Transverse colon (tissue), 4 donors: ENCODE results near the gene FCHSD2. TPM values are rescaled to one million over a fixed set of nuclear protein-coding genes. Genes with fewer than 3 reads are reported as not detected.

Source experiments
- DNase-seq: peaks from one replicate; pipeline ENCODE4 v3.0.0-alpha.2; 2019
- H3K27ac ChIP-seq, 4 donors: fragments of 200-600 bp; sonication (generic); 2 replicates each; pipeline ENCODE4 v1.5.1; 2016 to 2018; ENCODE audit warnings: inconsistent platforms in 4 of 4
- H3K27me3 ChIP-seq: fragments of 200-600 bp; sonication (generic); 2 replicates; pipeline ENCODE4 v1.5.1; 2017; ENCODE audit warnings: inconsistent platforms
- H3K36me3 ChIP-seq, 4 donors: fragments of 200-600 bp; sonication (generic); 2 replicates each; pipeline ENCODE4 v1.5.1; 2017 to 2019; ENCODE audit warnings: inconsistent platforms in 4 of 4
- H3K4me1 ChIP-seq, 4 donors: fragments of 200-600 bp; sonication (generic); 2 replicates each; pipeline ENCODE4 v1.5.1; 2017 to 2020; ENCODE audit warnings: inconsistent platforms in 4 of 4
- H3K4me3 ChIP-seq, 4 donors: fragments of 200-600 bp; sonication (generic); 1 replicate in 1 of 4; 2 replicates in 3 of 4; pipeline versions ENCODE4 v1.5.1 to v1.6.1; 2017 to 2019; ENCODE audit warnings: inconsistent platforms in 4 of 4
- H3K9me3 ChIP-seq, 2 donors: fragments of 200-600 bp; sonication (generic); 2 replicates each; pipeline ENCODE4 v1.5.1; 2017 to 2019; ENCODE audit warnings: inconsistent platforms in 2 of 2
- EP300 ChIP-seq: sonication (generic); formaldehyde crosslinking; IDR thresholded peaks from one replicate; pipeline ENCODE4 v1.6.1; 2017; ENCODE audit warnings: antibody characterized with exemption, low read depth
- POLR2A ChIP-seq: fragments of 450-650 bp; IDR thresholded peaks from one replicate; pipeline ENCODE4 v1.6.1; 2016; ENCODE audit warnings: antibody characterized with exemption, mild to moderate bottlenecking, moderate library complexity
- POLR2AphosphoS5 ChIP-seq, 3 donors: sonication (generic); formaldehyde crosslinking; IDR thresholded peaks; one replicate each; pipeline ENCODE4 v1.6.1; 2016; ENCODE audit warnings: antibody characterized with exemption in 3 of 3
- WGBS, 2 donors: methylation state at CpG; one replicate each; pipeline ENCODE4 v1.1.5; 2018; ENCODE audit warnings: low coverage in 1 of 2; 5-methylcytosine and 5-hydroxymethylcytosine counted together
- in situ Hi-C, 4 donors: fragments of 200-750 bp; cut with MboI; loops; one replicate each; pipeline versions ENCODE4 v1.15.0 to v1.15.1; 2017; ENCODE audit warnings: low sequenced_read_pairs in 3 of 4, low pct_ligation_motif_present in 1 of 4, low pct_unique_long_range_greater_than_20kb in 1 of 4
- intact Hi-C: fragments of 100-400 bp; cut with DNase I; formaldehyde crosslinking; loops from one replicate; pipeline ENCODE4 v1.15.1; 2023; ENCODE audit warnings: low total_unique reads
- total RNA-seq, 4 donors: library from RNA; depleted of rRNA; stranded (reverse); fragments of >200 nt; gene quantifications; one replicate each; pipeline ENCODE4 v1.1.0, GENCODE V29; 2016
- TF ChIP-seq, protein P1 (sequence below), 5 experiments: fragments of 200-600 bp in 3 of 5; fragments of 450-650 bp in 2 of 5; sonication (generic) in 3 of 5; IDR thresholded peaks; 1 replicate in 2 of 5; 2 replicates in 3 of 5; pipeline ENCODE4 v1.5.1; 2016 to 2017; ENCODE audit warnings: antibody characterized with exemption in 5 of 5, inconsistent platforms in 3 of 5, mild to moderate bottlenecking in 2 of 5, moderate library complexity in 1 of 5

FCHSD2 gene
- total RNA-seq, 4 donors from 2014 or later: 9.1 to 15.9 (median 15.0) TPM

DNA sequence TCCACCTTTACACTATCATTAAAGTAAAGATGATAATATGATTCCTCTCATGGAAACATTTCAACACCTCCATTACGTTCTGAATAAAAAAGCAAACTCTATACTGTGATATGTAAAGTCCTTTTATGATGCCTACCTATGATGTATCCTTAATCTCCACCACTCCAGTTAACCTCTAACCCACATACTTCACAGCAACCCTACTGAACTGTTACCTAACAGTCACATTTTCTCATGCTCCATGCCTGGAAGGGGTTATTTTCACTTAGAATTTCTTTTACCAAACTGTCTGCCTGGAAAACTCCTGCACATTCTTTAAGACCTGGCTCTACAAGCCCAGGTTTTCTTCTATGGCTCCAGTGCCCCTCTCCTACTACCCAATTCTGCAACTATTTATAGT lies 129.1 kb downstream of the FCHSD2 start:
- Histone ChIP-seq H3K9me3 (peaks cover 9 to 12% of the 10 kb centered on the region in 2 donors), H3K27me3 (no peaks in the 10 kb centered on the region), H3K4me1 (no peaks in the 10 kb centered on the region), H3K27ac (no peak overlapping the region), H3K4me3 (no peak overlapping the region), H3K36me3 (no peaks in the 10 kb centered on the region)
- in situ Hi-C loops: no loop called here
- intact Hi-C loops: loop anchor here (10.0 kb wide), 1 partner anchor 1212 kb away; no protein-coding TSS in a partner anchor
- no peak for DNase-seq
- no peak for TF ChIP-seq EP300
- TF ChIP-seq, protein P1, sequence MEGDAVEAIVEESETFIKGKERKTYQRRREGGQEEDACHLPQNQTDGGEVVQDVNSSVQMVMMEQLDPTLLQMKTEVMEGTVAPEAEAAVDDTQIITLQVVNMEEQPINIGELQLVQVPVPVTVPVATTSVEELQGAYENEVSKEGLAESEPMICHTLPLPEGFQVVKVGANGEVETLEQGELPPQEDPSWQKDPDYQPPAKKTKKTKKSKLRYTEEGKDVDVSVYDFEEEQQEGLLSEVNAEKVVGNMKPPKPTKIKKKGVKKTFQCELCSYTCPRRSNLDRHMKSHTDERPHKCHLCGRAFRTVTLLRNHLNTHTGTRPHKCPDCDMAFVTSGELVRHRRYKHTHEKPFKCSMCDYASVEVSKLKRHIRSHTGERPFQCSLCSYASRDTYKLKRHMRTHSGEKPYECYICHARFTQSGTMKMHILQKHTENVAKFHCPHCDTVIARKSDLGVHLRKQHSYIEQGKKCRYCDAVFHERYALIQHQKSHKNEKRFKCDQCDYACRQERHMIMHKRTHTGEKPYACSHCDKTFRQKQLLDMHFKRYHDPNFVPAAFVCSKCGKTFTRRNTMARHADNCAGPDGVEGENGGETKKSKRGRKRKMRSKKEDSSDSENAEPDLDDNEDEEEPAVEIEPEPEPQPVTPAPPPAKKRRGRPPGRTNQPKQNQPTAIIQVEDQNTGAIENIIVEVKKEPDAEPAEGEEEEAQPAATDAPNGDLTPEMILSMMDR (IDR thresholded peaks at IDR 0.05): no peak
- TF ChIP-seq POLR2AphosphoS5 (IDR thresholded peaks at IDR 0.05): no peak
- no peak for TF ChIP-seq POLR2A
- 57 to 65% methylated on average over 1 of the region's 1 CpG for WGBS, 2 donors

DNA sequence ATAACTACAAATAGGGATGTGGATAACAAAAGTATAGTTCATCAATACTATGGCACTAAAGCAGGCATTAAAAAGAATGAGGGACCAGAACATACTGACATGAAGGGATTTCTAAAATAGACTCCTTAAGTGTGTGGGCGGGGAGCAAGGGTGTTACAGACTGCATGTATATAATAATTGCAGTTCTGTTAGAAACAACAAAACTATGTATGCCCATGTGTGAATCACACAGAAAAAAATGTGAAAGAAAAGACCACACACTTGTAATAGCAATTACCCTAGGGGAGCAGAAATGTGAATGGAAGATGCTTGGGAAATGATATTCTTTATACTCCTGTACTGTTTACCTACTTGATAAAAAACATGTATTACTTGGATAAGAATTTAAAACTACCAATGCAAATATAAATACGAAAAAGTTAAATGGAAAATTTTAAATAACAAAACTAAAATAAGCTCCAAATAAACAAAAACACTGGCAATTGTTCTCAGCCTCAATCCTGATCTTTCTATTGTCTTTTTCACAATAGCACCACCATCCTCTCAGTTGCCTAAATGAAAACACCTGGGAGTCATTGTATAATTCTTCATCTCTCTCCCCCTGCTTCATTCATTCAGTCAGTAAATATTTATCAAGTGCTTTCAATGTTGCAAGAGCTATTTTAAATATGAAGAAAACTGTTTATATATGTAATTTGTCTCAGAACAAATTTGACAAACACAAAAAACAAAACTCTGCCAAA lies 129.8 kb downstream of the FCHSD2 start:
- intact Hi-C loops: loop anchor here (10.0 kb wide), 1 partner anchor 1213 kb away; no protein-coding TSS in a partner anchor

DNA sequence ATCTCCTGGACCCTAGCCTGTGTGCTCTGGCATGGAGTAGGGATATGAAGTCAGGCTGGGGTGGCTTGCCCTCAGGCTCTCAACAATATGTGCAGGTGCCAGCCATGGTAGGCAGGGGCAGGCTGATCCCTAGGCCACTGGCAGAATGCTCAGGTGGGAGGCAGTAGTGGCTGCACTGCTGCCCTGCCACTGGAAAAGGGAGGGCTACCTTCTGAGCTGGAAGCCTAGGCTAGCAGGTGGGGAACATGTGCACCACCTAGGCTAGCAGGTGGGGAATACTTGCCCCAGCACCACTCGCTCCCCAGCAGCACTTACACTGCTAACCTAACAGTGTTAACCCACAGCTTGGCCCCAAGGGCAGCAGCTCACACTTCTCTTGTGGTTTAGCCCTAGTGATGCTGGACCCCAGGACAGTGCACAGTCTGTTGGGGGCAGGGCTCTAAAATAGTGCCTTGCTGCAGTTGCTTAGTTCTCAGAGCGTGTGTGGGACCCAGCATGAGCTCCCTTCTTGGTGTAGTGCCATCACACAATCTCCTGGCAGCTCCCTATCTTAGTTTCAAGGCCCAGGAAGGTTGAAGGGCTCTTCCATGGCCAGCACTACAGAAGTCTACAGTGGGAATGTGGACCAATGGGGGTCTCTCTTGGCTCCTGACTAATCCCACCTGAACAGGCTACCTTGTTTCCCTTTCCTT lies 130.8 kb downstream of the FCHSD2 start:
- 96% methylated on average over 2 of the region's 2 CpGs; no CpG with 5 or more reads in 1 of the 2 donors for WGBS, 2 donors
- H3K9me3 ChIP-seq: peaks cover 9 to 12% of the 10 kb centered on the region in 2 donors
- no peak overlapping the region for H3K27ac ChIP-seq
- no peak overlapping the region for H3K4me3 ChIP-seq
- no peaks in the 10 kb centered on the region for H3K4me1 ChIP-seq
- TF ChIP-seq EP300 (no peak), POLR2A (no peak), POLR2AphosphoS5 (IDR thresholded peaks at IDR 0.05) (no peak)
- TF ChIP-seq, protein P1 (IDR thresholded peaks at IDR 0.05): no peak
- intact Hi-C loops: loop anchor here (10.0 kb wide), 1 partner anchor 1214 kb away; no protein-coding TSS in a partner anchor
- in situ Hi-C loops: no loop called here
- no peak for DNase-seq
- no peaks in the 10 kb centered on the region for H3K36me3 ChIP-seq
- no peaks in the 10 kb centered on the region for H3K27me3 ChIP-seq

More for the DNA sequence above, 129.8 kb downstream of the FCHSD2 start:
- Histone ChIP-seq H3K9me3 (peaks cover 9 to 12% of the 10 kb centered on the region in 2 donors), H3K27me3 (no peaks in the 10 kb centered on the region), H3K4me3 (no peak overlapping the region), H3K27ac (no peak overlapping the region), H3K36me3 (no peaks in the 10 kb centered on the region), H3K4me1 (no peaks in the 10 kb centered on the region)
- TF ChIP-seq POLR2A (no peak), EP300 (no peak), POLR2AphosphoS5 (IDR thresholded peaks at IDR 0.05) (no peak)
- TF ChIP-seq, protein P1 (IDR thresholded peaks at IDR 0.05): no peak
- in situ Hi-C loops: no loop called here
- no peak for DNase-seq
- WGBS, 2 donors: 81 to 93% methylated on average over 2 of the region's 2 CpGs

GRCh38 chr11:73009972-73010371 lies 132.1 kb downstream of the FCHSD2 start:
- H3K9me3 ChIP-seq: peaks cover 9 to 12% of the 10 kb centered on the region in 2 donors

More at GRCh38 chr11:73009972-73010371, 132.1 kb downstream of the FCHSD2 start:
- in situ Hi-C loops (no loop called here), intact Hi-C loops (loop anchor here (10.0 kb wide), 1 partner anchor 1215 kb away; no protein-coding TSS in a partner anchor)
- Histone ChIP-seq H3K4me1 (no peaks in the 10 kb centered on the region), H3K27ac (no peak overlapping the region), H3K36me3 (no peaks in the 10 kb centered on the region), H3K4me3 (no peak overlapping the region), H3K27me3 (no peaks in the 10 kb centered on the region)
- TF ChIP-seq POLR2A (no peak), EP300 (no peak), POLR2AphosphoS5 (IDR thresholded peaks at IDR 0.05) (no peak)
- TF ChIP-seq, protein P1 (IDR thresholded peaks at IDR 0.05): no peak
- no peak for DNase-seq
